ENCODE data around the gene PROX2.

GRCh38 chr14:74898083-74898482 is 22.1 kb upstream of the PROX2 start:
- TF ChIP-seq, protein P1, sequence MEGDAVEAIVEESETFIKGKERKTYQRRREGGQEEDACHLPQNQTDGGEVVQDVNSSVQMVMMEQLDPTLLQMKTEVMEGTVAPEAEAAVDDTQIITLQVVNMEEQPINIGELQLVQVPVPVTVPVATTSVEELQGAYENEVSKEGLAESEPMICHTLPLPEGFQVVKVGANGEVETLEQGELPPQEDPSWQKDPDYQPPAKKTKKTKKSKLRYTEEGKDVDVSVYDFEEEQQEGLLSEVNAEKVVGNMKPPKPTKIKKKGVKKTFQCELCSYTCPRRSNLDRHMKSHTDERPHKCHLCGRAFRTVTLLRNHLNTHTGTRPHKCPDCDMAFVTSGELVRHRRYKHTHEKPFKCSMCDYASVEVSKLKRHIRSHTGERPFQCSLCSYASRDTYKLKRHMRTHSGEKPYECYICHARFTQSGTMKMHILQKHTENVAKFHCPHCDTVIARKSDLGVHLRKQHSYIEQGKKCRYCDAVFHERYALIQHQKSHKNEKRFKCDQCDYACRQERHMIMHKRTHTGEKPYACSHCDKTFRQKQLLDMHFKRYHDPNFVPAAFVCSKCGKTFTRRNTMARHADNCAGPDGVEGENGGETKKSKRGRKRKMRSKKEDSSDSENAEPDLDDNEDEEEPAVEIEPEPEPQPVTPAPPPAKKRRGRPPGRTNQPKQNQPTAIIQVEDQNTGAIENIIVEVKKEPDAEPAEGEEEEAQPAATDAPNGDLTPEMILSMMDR (IDR thresholded peaks at IDR 0.05): no peak
- TF ChIP-seq POLR2A (IDR thresholded peaks at IDR 0.05): no peak

Measured in testis (tissue), 2 donors.